Skeletal muscle satellite cell (primary cell): ENCODE measurements around the gene MAMDC2.
A peak's percentile ranks its signal among the peaks of the same experiment; 100 is the strongest.

Experiments
- H3K27me3 ChIP-seq: 2 replicates; pipeline ENCODE4 v1.7.0; 2013; ENCODE audit warnings: low read length; ENCODE audit not compliant: control insufficient read depth, insufficient read depth
- H3K36me3 ChIP-seq: 2 replicates; pipeline ENCODE4 v1.7.0; 2013; ENCODE audit warnings: mild to moderate bottlenecking, control low read depth, low read length; ENCODE audit not compliant: insufficient read depth
- H3K4me1 ChIP-seq: 2 replicates; pipeline ENCODE4 v1.7.0; 2013; ENCODE audit warnings: low read length; ENCODE audit not compliant: control insufficient read depth, insufficient read depth
- H3K4me2 ChIP-seq: 2 replicates; pipeline ENCODE4 v1.7.0; 2013; ENCODE audit warnings: mild to moderate bottlenecking, low read length
- H3K4me3 ChIP-seq: 2 replicates; pipeline ENCODE4 v1.7.0; 2013; ENCODE audit warnings: low read length
- H3K9ac ChIP-seq: 2 replicates; pipeline ENCODE4 v1.7.0; 2013; ENCODE audit warnings: mild to moderate bottlenecking, low read depth, low read length, moderate library complexity
- H3K9me3 ChIP-seq: replicated peaks from 2 replicates; pipeline ENCODE4 v1.7.0; 2013; ENCODE audit warnings: mild to moderate bottlenecking, control low read depth, low read length

MAMDC2 gene

GRCh38 chr9:70093095-70093494, 49.4 kb downstream of the MAMDC2 start:
- no peak overlapping the region for H3K4me2 ChIP-seq
- H3K9me3 ChIP-seq: no peaks in the 10 kb centered on the region
- H3K9ac ChIP-seq: no peak overlapping the region
- H3K4me3 ChIP-seq: no peak overlapping the region
- H3K4me1 ChIP-seq: peaks cover 7% of the 10 kb centered on the region
- no peaks in the 10 kb centered on the region for H3K27me3 ChIP-seq
- H3K36me3 ChIP-seq: no peaks in the 10 kb centered on the region

DNA sequence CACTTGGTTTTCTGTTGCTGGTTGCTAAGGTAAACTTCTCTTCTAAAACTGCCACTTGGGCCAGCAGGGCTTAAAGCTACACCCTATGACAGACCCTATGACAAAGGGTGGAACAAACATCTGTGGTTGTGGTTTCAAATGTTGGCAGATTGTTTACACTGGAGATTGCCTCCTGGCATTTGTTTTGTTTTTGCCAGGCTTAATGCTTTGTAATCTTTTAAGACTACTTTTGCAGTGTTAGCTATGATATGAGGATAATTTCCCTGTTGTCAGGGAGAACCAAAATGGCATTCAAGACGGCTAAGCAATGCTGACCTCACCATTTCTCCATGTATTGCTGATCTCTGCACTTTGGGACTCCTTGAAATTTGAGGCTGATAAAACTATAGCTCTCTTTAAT, 50.3 kb downstream of the MAMDC2 start:
- Histone ChIP-seq H3K4me1 (peaks cover 7% of the 10 kb centered on the region), H3K9ac (no peak overlapping the region), H3K9me3 (no peaks in the 10 kb centered on the region), H3K4me3 (no peak overlapping the region), H3K4me2 (no peak overlapping the region), H3K36me3 (no peaks in the 10 kb centered on the region), H3K27me3 (no peaks in the 10 kb centered on the region)

DNA sequence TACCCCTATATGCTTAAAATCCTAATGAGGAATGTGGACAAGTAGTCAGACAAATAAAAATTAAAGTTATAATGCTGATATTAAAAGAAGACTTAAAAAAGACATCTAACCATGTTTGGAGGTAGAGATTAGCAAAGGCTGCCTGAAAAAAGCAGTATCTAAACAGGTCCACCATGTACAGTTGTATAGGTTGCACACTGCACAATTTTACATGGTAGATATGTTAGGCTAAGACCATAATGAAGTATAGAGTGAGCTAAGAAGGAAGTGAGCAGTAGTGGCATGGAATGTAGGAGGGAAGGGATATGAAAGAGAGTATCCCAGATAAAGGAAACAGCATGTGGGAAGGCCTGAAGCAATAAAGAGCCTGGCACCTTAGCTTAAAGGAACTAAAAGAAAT, 51.1 kb downstream of the MAMDC2 start:
- peaks cover 7% of the 10 kb centered on the region for H3K4me1 ChIP-seq
- no peak overlapping the region for H3K4me2 ChIP-seq
- H3K9ac ChIP-seq: no peak overlapping the region
- H3K4me3 ChIP-seq: no peak overlapping the region
- H3K27me3 ChIP-seq: no peaks in the 10 kb centered on the region
- no peaks in the 10 kb centered on the region for H3K9me3 ChIP-seq
- no peaks in the 10 kb centered on the region for H3K36me3 ChIP-seq

DNA sequence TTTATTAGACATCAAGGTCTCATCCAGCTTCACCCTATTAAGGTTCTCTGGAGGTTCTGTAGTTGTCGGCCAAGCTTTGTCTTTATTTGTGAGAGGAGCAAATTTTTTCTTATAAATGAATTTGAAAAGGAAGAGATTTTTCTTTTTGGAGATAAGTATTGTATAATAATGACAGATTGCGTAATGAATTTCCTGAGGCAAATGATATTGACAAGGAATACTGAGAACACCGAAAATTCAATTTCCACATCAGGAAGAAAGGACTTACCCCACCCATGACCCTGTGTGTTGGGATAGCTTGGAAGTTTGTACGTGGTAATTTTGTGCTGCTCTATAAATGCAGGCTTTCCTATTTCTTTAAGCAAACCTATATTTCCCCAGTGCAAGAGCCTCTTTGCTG, 53.5 kb downstream of the MAMDC2 start:
- H3K27me3 ChIP-seq: no peaks in the 10 kb centered on the region
- no peak overlapping the region for H3K4me3 ChIP-seq
- H3K4me1 ChIP-seq: peaks cover 7% of the 10 kb centered on the region
- H3K9me3 ChIP-seq: no peaks in the 10 kb centered on the region
- H3K4me2 ChIP-seq: no peak overlapping the region
- no peaks in the 10 kb centered on the region for H3K36me3 ChIP-seq
- no peak overlapping the region for H3K9ac ChIP-seq

- Histone ChIP-seq H3K27me3 (no peaks in the 10 kb centered on the region), H3K4me3 (no peak overlapping the region), H3K9ac (no peak overlapping the region), H3K4me1 (no peaks in the 10 kb centered on the region), H3K9me3 (no peaks in the 10 kb centered on the region), H3K4me2 (no peak overlapping the region), H3K36me3 (no peaks in the 10 kb centered on the region)
These were observed 56.7 kb downstream of the MAMDC2 start for GRCh38 chr9:70100362-70100761.

- Histone ChIP-seq H3K4me1 (no peaks in the 10 kb centered on the region), H3K9ac (no peak overlapping the region), H3K27me3 (no peaks in the 10 kb centered on the region), H3K36me3 (no peaks in the 10 kb centered on the region), H3K4me3 (no peak overlapping the region), H3K4me2 (no peak overlapping the region), H3K9me3 (no peaks in the 10 kb centered on the region)
These were observed 57.6 kb downstream of the MAMDC2 start for GRCh38 chr9:70101265-70101664.

GRCh38 chr9:70105147-70105546, 61.5 kb downstream of the MAMDC2 start:
- H3K9ac ChIP-seq: no peak overlapping the region
- no peak overlapping the region for H3K4me2 ChIP-seq
- H3K4me1 ChIP-seq: no peaks in the 10 kb centered on the region
- no peaks in the 10 kb centered on the region for H3K27me3 ChIP-seq
- H3K36me3 ChIP-seq: no peaks in the 10 kb centered on the region
- H3K4me3 ChIP-seq: no peak overlapping the region
- H3K9me3 ChIP-seq: no peaks in the 10 kb centered on the region

DNA sequence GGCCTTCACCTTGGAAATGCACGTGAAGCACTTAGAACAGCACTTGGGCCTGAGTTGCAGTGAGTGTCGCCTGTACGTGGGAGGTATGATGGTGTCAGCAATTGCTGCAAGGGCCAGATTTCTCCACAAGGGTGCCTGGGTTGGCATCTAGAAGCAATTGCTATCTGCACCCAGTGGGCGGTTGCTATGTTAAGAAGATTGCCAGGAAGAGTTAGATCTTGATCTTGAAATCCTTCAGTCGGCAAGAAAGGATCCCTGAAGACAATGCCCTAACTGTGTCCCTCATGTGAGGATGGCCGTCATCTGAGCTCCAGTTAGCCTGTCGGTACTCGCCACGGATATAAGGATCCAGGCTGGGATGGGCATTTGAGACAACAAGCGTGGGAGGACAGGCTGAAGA, 62.9 kb downstream of the MAMDC2 start:
- Histone ChIP-seq H3K27me3 (no peaks in the 10 kb centered on the region), H3K9me3 (no peaks in the 10 kb centered on the region), H3K4me2 (no peak overlapping the region), H3K9ac (no peak overlapping the region), H3K36me3 (no peaks in the 10 kb centered on the region), H3K4me1 (peaks cover 7% of the 10 kb centered on the region), H3K4me3 (no peak overlapping the region)

DNA sequence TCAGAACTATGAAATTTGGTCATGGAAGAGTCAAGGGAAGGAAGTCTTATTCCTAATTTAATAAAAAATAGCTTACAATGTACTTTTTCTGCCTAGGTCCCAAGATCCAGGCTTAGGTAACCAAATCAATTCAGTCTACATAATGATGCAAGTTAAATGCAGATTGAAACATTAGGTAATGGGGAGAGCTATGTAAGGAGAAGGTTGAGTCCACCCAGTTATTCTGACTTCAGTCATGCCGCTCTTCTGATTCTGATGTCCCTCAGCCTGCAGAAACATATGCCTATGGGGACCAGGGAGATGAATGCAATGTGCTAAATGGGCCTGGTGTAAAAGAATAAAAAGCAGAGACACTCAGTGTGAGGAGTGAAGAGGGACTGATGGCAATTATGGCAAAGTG, 63.9 kb downstream of the MAMDC2 start:
- no peaks in the 10 kb centered on the region for H3K36me3 ChIP-seq

GRCh38 chr9:70108181-70108580, 64.5 kb downstream of the MAMDC2 start:
- H3K9ac ChIP-seq: no peak overlapping the region
- no peaks in the 10 kb centered on the region for H3K27me3 ChIP-seq
- no peaks in the 10 kb centered on the region for H3K36me3 ChIP-seq
- no peak overlapping the region for H3K4me3 ChIP-seq
- no peak overlapping the region for H3K4me2 ChIP-seq
- peaks cover 11% of the 10 kb centered on the region for H3K4me1 ChIP-seq
- H3K9me3 ChIP-seq: no peaks in the 10 kb centered on the region

More for the DNA sequence above, 63.9 kb downstream of the MAMDC2 start:
- peaks cover 7% of the 10 kb centered on the region for H3K4me1 ChIP-seq
- no peak overlapping the region for H3K4me3 ChIP-seq
- H3K27me3 ChIP-seq: no peaks in the 10 kb centered on the region
- H3K9ac ChIP-seq: no peak overlapping the region
- no peak overlapping the region for H3K4me2 ChIP-seq
- no peaks in the 10 kb centered on the region for H3K9me3 ChIP-seq

- Histone ChIP-seq H3K4me3 (no peak overlapping the region), H3K36me3 (no peaks in the 10 kb centered on the region), H3K9ac (no peak overlapping the region), H3K4me1 (peaks cover 12% of the 10 kb centered on the region), H3K4me2 (peak overlapping the region; percentile 45), H3K9me3 (no peaks in the 10 kb centered on the region), H3K27me3 (no peaks in the 10 kb centered on the region)
These were observed 66.8 kb downstream of the MAMDC2 start for GRCh38 chr9:70110194-70111041.

DNA sequence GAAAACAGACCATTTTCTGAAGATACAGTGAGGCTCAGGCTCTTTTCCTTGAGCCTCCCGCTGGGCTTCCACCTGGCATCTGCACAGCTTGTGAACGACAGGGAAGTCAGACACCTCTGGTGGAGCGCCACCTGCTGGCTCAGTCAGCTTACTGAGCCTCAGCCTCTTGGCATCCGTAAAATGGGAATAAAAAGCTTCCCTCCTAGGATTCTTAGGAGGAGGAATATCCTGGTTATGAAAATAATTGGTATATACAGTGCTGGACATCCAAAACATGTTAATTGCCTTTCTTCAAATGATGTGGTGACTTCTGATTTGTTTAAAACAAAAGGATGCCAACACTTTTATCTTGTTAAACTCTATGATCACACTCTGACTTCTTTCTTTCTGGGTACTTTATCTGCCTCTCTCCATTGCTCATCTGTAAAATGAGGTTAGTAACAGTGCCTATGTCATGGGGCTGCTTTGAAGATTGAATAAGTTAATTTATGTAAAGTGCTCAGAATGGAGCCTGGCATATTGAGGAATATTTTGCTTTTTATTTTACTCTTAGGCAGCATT, 67.5 kb downstream of the MAMDC2 start:
- Histone ChIP-seq H3K9ac (no peak overlapping the region), H3K4me2 (peak overlapping the region; percentile 45), H3K9me3 (no peaks in the 10 kb centered on the region), H3K4me1 (peaks cover 19% of the 10 kb centered on the region), H3K36me3 (no peaks in the 10 kb centered on the region), H3K4me3 (no peak overlapping the region), H3K27me3 (no peaks in the 10 kb centered on the region)
